GM12865 (cell line): ENCODE measurements around the gene LCE2A.
A peak's percentile ranks its signal among the peaks of the same experiment; 100 is the strongest.
"Not testable (repeated sequence)": the region's sequence is repeated elsewhere in the genome, so short reads cannot be mapped to it uniquely, and the experiment has no call there.

Source experiments
- DNase-seq: peaks from one replicate; pipeline ENCODE4 v3.0.0; 2010; ENCODE audit warnings: low read depth
- H3K4me3 ChIP-seq: 2 replicates; pipeline ENCODE4 v1.5.1; 2011; ENCODE audit warnings: mild to moderate bottlenecking, low read depth, low read length, control low read depth
- TF ChIP-seq, protein P1 (sequence below): IDR thresholded peaks from 2 replicates; pipeline ENCODE4 v1.5.1; 2011; ENCODE audit warnings: low read length, control low read depth, low read depth, inconsistent platforms; ENCODE audit not compliant: insufficient read depth; ENCODE audit errors: missing control alignments

Gene LCE2A, protein sequence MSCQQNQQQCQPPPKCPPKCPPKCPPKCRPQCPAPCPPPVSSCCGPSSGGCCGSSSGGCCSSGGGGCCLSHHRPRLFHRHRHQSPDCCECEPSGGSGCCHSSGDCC

DNA sequence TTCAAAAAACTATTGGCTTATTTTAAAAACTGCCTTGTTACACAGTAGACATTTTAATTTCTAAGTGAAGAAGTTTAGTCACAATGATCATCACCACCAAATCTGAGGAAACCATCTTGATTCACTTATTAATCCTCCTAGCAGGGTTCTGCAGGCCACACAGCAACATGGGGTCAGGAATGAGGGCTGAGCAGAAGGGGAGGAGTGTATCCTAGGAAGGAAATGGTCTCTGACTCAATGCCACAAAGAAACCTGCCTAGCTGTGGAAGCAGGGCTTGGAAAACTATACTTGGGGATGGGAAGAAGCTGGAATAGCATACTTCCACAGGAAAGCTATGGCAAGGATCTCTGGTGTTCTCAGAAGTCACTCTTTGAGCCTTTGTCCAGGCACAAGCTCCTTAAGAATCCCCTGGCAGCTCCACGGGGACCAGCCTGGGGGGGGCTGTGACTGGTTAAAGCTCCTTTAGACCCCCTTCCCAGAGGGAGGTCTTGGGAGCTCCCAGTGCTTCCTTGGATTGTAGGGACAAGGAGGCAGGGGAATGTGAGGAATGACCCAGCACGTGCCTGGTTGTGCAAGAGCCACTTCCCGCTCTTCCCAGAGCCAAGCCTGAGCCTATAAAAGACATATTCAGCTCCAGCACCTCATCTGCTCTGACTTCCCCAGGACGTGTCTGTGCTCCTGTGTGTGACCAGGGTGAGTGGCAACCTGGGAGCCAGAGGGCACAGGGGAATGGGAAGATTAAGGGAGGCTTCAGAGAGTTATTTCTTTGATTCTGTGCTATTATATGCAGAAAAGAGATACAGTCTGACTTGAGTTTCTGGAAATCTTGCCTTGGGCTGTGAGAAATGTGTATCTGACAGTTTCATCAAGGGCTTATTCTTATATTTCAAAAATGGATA, at the start of gene LCE2A:
TSS of gene LCE2A (plus strand) at position 645 of the 900 bp plus-strand sequence. CDS start 557 bp downstream, outside the sequence.
- H3K4me3 ChIP-seq, result no peak within 1 kb of the TSS
- no peak for DNase-seq
- TF ChIP-seq, protein P1, sequence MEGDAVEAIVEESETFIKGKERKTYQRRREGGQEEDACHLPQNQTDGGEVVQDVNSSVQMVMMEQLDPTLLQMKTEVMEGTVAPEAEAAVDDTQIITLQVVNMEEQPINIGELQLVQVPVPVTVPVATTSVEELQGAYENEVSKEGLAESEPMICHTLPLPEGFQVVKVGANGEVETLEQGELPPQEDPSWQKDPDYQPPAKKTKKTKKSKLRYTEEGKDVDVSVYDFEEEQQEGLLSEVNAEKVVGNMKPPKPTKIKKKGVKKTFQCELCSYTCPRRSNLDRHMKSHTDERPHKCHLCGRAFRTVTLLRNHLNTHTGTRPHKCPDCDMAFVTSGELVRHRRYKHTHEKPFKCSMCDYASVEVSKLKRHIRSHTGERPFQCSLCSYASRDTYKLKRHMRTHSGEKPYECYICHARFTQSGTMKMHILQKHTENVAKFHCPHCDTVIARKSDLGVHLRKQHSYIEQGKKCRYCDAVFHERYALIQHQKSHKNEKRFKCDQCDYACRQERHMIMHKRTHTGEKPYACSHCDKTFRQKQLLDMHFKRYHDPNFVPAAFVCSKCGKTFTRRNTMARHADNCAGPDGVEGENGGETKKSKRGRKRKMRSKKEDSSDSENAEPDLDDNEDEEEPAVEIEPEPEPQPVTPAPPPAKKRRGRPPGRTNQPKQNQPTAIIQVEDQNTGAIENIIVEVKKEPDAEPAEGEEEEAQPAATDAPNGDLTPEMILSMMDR, result no peak

DNA sequence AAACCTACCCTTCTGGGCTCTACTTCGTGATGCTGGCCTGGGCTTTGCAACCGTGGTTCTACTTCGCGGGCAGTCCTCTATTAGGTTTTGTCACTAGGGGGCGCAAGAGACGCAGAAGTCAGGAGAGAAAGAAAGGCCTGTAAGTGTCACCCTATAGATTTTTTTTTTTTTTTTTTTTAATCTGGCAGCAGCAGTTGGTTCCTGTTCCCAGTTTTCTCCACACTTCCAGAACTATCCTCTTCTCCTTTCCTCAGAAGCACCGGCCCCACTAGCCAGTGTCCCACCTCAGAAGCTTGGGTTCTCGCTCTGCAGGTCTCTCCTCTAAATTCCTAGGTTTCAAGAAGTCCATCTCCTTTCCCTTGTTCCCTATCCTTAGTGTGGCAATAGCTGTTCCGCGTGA, 44.0 kb upstream of the LCE2A start:
- H3K4me3 ChIP-seq, result no peak overlapping the region
- peak; percentile 71 for DNase-seq
- TF ChIP-seq, protein P1, result peak; percentile 72

DNA sequence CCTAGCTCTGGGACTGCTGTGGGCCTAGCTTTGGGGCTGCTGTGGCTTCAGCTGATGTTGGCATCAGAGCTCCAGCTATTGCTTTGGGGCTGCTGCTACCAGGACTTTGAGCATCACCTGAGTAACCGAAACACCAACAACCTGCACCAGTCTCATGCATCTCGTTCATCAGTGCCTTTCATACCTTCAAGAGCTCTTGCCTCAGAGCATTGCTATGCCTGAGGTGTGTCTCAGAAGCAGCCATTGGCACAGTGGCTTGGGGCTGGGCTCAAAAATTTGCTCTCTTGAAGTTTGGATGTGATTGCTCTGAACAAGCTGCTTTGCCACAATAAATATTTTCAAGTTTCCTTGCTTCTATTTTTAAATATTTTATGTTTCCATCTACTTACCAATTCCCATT, 41.7 kb upstream of the LCE2A start:
- TF ChIP-seq, protein P1, result no peak
- DNase-seq, result no peak
- no peak overlapping the region for H3K4me3 ChIP-seq

DNA sequence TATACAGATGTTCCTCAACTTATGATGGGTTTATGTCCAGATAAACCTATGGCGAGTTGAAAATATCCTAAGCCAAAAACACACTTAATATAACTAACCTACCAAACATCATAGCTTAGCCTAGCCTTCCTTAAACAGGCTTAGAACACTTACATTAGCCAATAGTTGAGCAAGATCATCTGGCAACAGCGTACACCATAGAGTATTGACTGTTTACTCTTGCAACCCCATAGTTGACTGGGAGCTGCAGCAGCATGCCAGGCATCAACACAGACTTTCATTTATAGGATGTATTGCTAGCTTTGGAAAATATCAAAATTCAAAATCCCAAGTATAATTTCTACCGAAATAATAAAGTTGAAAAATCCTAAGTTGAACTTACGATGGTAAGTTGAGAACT, 40.5 kb upstream of the LCE2A start:
- TF ChIP-seq, protein P1, result no peak

DNA sequence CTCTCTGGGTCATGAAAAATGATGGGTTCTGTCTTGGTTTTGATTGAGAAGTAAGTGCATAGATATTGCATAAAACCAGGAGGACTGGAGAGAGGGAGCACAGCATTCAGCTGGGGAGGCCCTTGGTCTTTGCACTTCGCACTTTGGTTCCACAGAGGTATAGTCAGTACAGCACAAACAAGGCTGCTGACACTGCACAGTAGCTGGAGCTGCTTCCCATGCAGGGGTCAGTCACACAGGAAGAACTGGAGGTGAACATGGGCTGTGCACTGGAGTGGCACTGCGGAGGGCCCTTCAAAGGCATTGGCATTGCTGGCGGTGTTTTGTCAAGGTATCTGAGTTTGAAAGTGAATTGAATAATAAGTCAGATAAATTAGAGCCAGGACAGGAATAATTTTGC, 39.5 kb upstream of the LCE2A start:
- TF ChIP-seq, protein P1, result no peak
- H3K4me3 ChIP-seq, result no peak overlapping the region
- no peak for DNase-seq

More for the DNA sequence above, 40.5 kb upstream of the LCE2A start:
- no peak for DNase-seq
- H3K4me3 ChIP-seq, result no peak overlapping the region

DNA sequence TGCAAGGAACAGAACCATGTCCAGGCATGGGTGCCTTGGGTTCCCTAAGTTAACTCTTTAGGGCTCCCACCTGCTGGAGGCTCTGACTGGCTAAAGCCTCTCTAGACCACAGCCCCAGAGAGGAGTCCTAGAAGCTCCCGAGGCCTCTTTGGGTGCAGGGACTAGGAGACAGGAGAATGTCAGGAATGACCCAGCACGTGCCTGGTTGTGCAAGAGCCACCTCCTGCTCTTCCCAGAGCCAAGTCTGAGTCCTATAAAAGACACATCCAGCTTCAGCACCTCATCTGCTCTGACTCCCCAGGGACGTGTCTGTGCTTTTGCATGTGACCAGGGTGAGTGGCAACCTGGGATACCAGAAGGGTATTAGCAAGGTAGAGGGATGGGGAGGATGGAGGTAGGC, 35.0 kb upstream of the LCE2A start, which contains the start of gene LCE2D:
TSS of gene LCE2D (plus strand) at position 283 of the 400 bp plus-strand sequence. CDS start 726 bp downstream, outside the sequence.
- DNase-seq, result no peak
- no peak within 1 kb of the TSS for H3K4me3 ChIP-seq
- TF ChIP-seq, protein P1, result no peak

DNA sequence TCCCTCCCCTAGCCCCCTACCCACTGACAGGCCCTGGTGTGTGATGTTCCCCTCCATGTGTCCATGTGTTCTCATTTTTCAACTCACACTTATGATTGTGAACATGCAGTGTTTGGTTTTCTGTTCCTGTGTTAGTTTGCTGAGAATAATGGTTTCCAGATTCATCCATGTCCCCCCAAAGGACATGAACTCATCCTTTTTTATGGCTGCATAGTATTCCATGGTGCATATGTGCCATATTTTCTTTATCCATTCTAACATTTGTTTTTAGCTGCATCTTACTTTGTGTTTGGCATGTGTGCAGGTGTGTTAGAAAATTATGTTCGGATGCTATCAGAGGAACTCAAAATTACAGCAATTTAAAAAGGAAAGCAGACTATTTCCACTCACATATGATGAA, 32.0 kb upstream of the LCE2A start:
- DNase-seq, H3K4me3 ChIP-seq: not testable (repeated sequence)
